Activated CD4-positive, alpha-beta T cell treated with anti-CD3 and anti-CD28 coated beads, Interleukin-2, amount 50 U/mL, for 24 hours (primary cell): ENCODE results near the gene GPC6.

Source experiments
- DNase-seq, 2 donors: peaks; one replicate each; pipeline ENCODE4 v3.0.0-alpha.2; 2020; ENCODE audit warnings: low read depth in 1 of 2, low spot score in 1 of 2

Gene GPC6

GRCh38 chr13:94080527-94080926 lies 853.9 kb downstream of the GPC6 start:
- DNase-seq: no peak

- DNase-seq: no peak
Measured at GRCh38 chr13:94087100-94087499, 860.5 kb downstream of the GPC6 start.

- DNase-seq: no peak
Measured at GRCh38 chr13:94088742-94089141, 862.1 kb downstream of the GPC6 start.

- DNase-seq: no peak
Measured at GRCh38 chr13:94090773-94091480, 864.3 kb downstream of the GPC6 start.

GRCh38 chr13:94093652-94094315 lies 867.2 kb downstream of the GPC6 start:
- DNase-seq: no peak

- DNase-seq: no peak
Measured at GRCh38 chr13:94109715-94110374, 883.2 kb downstream of the GPC6 start.

GRCh38 chr13:94112227-94112626 lies 885.6 kb downstream of the GPC6 start:
- no peak for DNase-seq

- DNase-seq: no peak
Measured at GRCh38 chr13:94112731-94113130, 886.1 kb downstream of the GPC6 start.

GRCh38 chr13:94113245-94113644 lies 886.6 kb downstream of the GPC6 start:
- no peak for DNase-seq

- DNase-seq: no peak
Measured at GRCh38 chr13:94114166-94114565, 887.6 kb downstream of the GPC6 start.

GRCh38 chr13:94115054-94115453 lies 888.4 kb downstream of the GPC6 start:
- DNase-seq: no peak

- DNase-seq: no peak
Measured at GRCh38 chr13:94119360-94119936, 892.8 kb downstream of the GPC6 start.

GRCh38 chr13:94120878-94121277 lies 894.3 kb downstream of the GPC6 start:
- DNase-seq: no peak

- no peak for DNase-seq
Measured at GRCh38 chr13:94121686-94122085, 895.1 kb downstream of the GPC6 start.

- no peak for DNase-seq
Measured at GRCh38 chr13:94122300-94122915, 895.8 kb downstream of the GPC6 start.

- DNase-seq: no peak
Measured at GRCh38 chr13:94123557-94123956, 897.0 kb downstream of the GPC6 start.

- DNase-seq: no peak
Measured at GRCh38 chr13:94128430-94128829, 901.8 kb downstream of the GPC6 start.

- no peak for DNase-seq
Measured at GRCh38 chr13:94129490-94129894, 902.9 kb downstream of the GPC6 start.

- no peak for DNase-seq
Measured at GRCh38 chr13:94138831-94139230, 912.2 kb downstream of the GPC6 start.

GRCh38 chr13:94139393-94139995 lies 912.9 kb downstream of the GPC6 start:
- no peak for DNase-seq

- no peak for DNase-seq
Measured at GRCh38 chr13:94140027-94140426, 913.4 kb downstream of the GPC6 start.
